WTC11 (cell line): ENCODE data around the gene CCT8L2. TPM values are rescaled to one million over a fixed set of nuclear protein-coding genes. Genes with fewer than 3 reads are reported as not detected.
"Not testable (repeated sequence)": the region's sequence is repeated elsewhere in the genome, so short reads cannot be mapped to it uniquely, and the experiment has no call there.

Source experiments
- ATAC-seq: fragments of 200-7000 bp; cut with Tn5 transposase; 2 replicates; pipeline ENCODE4 v1.10.0; 2021; ENCODE audit warnings: mild to moderate bottlenecking, moderate library complexity
- CTCF ChIA-PET: fragments of 300-600 bp; sonication (Branson Sonifier 250); formaldehyde crosslinking; loops from one replicate; lab custom pipeline; 2021; ENCODE audit warnings: antibody characterized with exemption; lab: Charles Lee
- POLR2A ChIA-PET: fragments of 350-600 bp; sonication (Branson Sonifier 250); formaldehyde crosslinking; loops from one replicate; lab custom pipeline; 2021; ENCODE audit warnings: antibody characterized with exemption; lab: Charles Lee
- DNase-seq: peaks from one replicate; pipeline ENCODE4 v3.0.0; 2021; ENCODE audit warnings: low spot score
- H3K27ac Mint-ChIP-seq: 2 replicates; pipeline ENCODE4 v1.8.0; 2021; ENCODE audit warnings: mixed read lengths
- H3K27me3 Mint-ChIP-seq: 2 replicates; pipeline ENCODE4 v1.8.0; 2021; ENCODE audit warnings: low read depth, mild to moderate bottlenecking, moderate library complexity, mixed read lengths
- H3K36me3 Mint-ChIP-seq: 2 replicates; pipeline ENCODE4 v1.8.0; 2021; ENCODE audit warnings: mixed read lengths
- H3K4me1 Mint-ChIP-seq: 2 replicates; pipeline ENCODE4 v1.8.0; 2022; ENCODE audit warnings: mixed read lengths
- H3K4me3 Mint-ChIP-seq: 2 replicates; pipeline ENCODE4 v1.8.0; 2021; ENCODE audit warnings: mild to moderate bottlenecking, moderate library complexity, mixed read lengths
- H3K9me3 Mint-ChIP-seq: 2 replicates; pipeline ENCODE4 v1.8.0; 2021; ENCODE audit warnings: mixed read lengths
- AR ChIP-seq: fragments of 250-450 bp; sonication (Bioruptor Pico); IDR thresholded peaks from 2 replicates; pipeline ENCODE4 v1.9.0; 2021; ENCODE audit warnings: mild to moderate bottlenecking
- JAZF1 ChIP-seq: fragments of 250-450 bp; sonication (Bioruptor Pico); IDR thresholded peaks from 2 replicates; pipeline ENCODE4 v1.9.0; 2021; ENCODE audit warnings: moderate library complexity, mild to moderate bottlenecking, inconsistent platforms
- NFATC4 ChIP-seq: fragments of 250-450 bp; sonication (Bioruptor Pico); IDR thresholded peaks from 2 replicates; pipeline ENCODE4 v1.9.0; 2021; ENCODE audit warnings: mild to moderate bottlenecking
- ZNF219 ChIP-seq: sonication (generic); formaldehyde crosslinking; IDR thresholded peaks from 2 replicates; pipeline ENCODE4 v1.8.0; 2023; ENCODE audit warnings: missing genetic modification reagents, mild to moderate bottlenecking, borderline replicate concordance
- ZNF423 ChIP-seq: fragments of 250-450 bp; sonication (Bioruptor Pico); IDR thresholded peaks from 2 replicates; pipeline ENCODE4 v2.1.2; 2022; ENCODE audit warnings: mild to moderate bottlenecking, moderate library complexity
- total RNA-seq: library from RNA; stranded (reverse); gene quantifications from 3 replicates; pipeline ENCODE4 v1.2.3, GENCODE V29; 2021

Gene CCT8L2
- total RNA-seq, 1 experiment from 2014 or later = not detected

GRCh38 chr22:16567617-16568424 lies 24.8 kb downstream of the CCT8L2 start:
- H3K27ac Mint-ChIP-seq, DNase-seq, ATAC-seq, H3K27me3 Mint-ChIP-seq, POLR2A ChIA-PET, H3K4me1 Mint-ChIP-seq, H3K4me3 Mint-ChIP-seq, CTCF ChIA-PET, H3K36me3 Mint-ChIP-seq: not testable (repeated sequence)
- H3K9me3 Mint-ChIP-seq = peaks cover 19% of the 10 kb centered on the region

DNA sequence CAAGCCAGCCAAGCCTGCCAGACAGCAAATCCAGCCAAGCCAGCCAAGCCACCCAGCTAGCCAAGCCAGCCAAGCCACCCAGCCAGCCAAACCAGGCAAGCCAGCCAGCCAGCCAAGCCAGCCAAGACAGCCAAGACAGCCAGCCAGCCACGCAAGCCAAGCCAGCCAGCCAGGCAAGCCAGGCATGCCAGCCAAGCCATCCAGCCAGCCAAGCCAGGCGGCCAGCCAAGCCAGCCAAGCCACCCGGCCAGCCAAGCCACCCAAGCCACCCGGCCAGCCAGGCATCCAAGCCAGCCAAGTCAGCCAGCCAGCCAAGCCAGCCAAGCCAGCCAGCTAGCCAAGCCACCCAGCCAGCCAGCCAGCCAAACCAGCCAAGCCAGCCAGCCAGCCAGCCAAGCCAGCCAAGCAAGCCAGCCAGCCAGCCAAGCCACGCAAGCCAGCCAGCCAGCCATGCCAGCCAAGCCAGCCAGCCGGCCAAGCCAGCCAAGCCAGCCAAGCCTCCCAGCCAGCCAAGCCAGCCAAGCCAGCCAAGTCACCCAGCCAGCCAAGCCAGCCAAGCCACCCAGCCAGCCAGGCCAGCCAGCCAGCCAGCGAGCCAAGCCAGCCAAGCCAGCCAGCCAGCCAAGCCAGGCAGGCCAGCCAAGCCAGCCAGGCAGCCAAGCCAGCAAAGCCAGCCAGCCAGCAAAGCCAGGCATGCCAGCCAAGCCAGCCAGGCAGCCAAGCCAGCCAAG lies 26.0 kb downstream of the CCT8L2 start:
- ATAC-seq, H3K4me1 Mint-ChIP-seq, POLR2A ChIA-PET, H3K27me3 Mint-ChIP-seq, CTCF ChIA-PET, H3K4me3 Mint-ChIP-seq, DNase-seq, H3K27ac Mint-ChIP-seq: not testable (repeated sequence)
- H3K9me3 Mint-ChIP-seq = peaks cover 11% of the 10 kb centered on the region
- peaks cover 11% of the 10 kb centered on the region for H3K36me3 Mint-ChIP-seq

GRCh38 chr22:16565585-16566420 lies 26.8 kb downstream of the CCT8L2 start:
- DNase-seq, H3K36me3 Mint-ChIP-seq, POLR2A ChIA-PET, ATAC-seq, H3K27ac Mint-ChIP-seq, H3K9me3 Mint-ChIP-seq, H3K4me1 Mint-ChIP-seq, CTCF ChIA-PET, H3K27me3 Mint-ChIP-seq, H3K4me3 Mint-ChIP-seq: not testable (repeated sequence)

DNA sequence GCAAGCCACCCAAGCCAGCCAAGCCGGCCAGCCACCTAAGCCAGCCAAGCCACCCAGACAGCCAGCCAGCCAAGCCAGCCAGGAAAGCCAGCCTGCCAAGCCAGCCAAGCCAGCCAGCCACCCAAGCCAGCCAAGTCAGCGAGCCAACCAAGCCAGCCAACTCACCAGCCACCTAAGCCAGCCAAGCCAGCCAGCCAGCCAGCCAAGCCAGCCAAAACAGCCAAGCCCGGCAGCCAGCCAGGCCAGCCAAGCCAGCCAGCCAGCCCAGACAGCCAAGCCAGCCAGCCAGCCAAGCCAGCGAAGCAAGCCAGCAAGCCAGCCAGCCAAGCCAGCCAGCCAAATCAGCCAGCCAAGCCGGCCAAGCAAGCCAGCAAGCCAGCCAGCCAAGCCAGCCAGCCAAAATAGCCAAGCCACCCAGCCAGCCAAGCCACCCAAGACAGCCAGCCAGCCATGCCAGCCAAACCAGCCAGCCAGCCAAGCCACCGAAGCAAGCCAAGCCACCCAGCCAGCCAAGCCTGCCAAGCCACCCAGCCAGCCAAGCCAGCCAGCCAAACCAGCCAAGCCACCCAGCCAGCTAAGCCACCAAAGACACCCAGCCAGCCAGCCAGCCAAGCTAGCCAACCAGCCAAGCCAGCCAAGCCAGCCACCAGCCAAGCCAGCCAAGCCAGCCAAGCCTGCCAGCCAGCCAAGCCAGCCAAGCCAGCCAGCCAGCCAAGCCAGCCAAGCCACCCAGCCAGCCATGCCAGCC lies 27.6 kb downstream of the CCT8L2 start:
- H3K9me3 Mint-ChIP-seq, POLR2A ChIA-PET, ATAC-seq, H3K4me3 Mint-ChIP-seq, DNase-seq, H3K36me3 Mint-ChIP-seq, H3K4me1 Mint-ChIP-seq, H3K27me3 Mint-ChIP-seq, CTCF ChIA-PET, H3K27ac Mint-ChIP-seq: not testable (repeated sequence)

- ATAC-seq (no peak), DNase-seq (no peak)
- no peaks in the 10 kb centered on the region for H3K4me1 Mint-ChIP-seq
- TF ChIP-seq AR (CRISPR knock-in tag) = no peak
- no peak for TF ChIP-seq ZNF219 (CRISPR knock-in tag)
- TF ChIP-seq ZNF423 (CRISPR knock-in tag) = no peak
- TF ChIP-seq NFATC4 = no peak
- no peak for TF ChIP-seq JAZF1 (CRISPR knock-in tag)
- H3K36me3 Mint-ChIP-seq = peaks cover 4% of the 10 kb centered on the region; the same call in 1 of the 2 replicates
- no peaks in the 10 kb centered on the region for H3K27me3 Mint-ChIP-seq
- ChIA-PET POLR2A (no interaction called here), CTCF (no interaction called here)
- H3K4me3 Mint-ChIP-seq = no peak overlapping the region
- H3K9me3 Mint-ChIP-seq = no peaks in the 10 kb centered on the region
- no peak overlapping the region for H3K27ac Mint-ChIP-seq
Measured at GRCh38 chr22:16563555-16564520, 28.8 kb downstream of the CCT8L2 start.
